Activated CD4-positive, alpha-beta T cell treated with anti-CD3 and anti-CD28 coated beads, Interleukin-2, amount 50 U/mL, for 4 hours (primary cell): Measurements from ENCODE around the gene PAOX.

ENCODE experiments used
- DNase-seq, 2 experiments: peaks; one replicate each; pipeline ENCODE4 v3.0.0-alpha.2; 2020

Gene PAOX

DNA sequence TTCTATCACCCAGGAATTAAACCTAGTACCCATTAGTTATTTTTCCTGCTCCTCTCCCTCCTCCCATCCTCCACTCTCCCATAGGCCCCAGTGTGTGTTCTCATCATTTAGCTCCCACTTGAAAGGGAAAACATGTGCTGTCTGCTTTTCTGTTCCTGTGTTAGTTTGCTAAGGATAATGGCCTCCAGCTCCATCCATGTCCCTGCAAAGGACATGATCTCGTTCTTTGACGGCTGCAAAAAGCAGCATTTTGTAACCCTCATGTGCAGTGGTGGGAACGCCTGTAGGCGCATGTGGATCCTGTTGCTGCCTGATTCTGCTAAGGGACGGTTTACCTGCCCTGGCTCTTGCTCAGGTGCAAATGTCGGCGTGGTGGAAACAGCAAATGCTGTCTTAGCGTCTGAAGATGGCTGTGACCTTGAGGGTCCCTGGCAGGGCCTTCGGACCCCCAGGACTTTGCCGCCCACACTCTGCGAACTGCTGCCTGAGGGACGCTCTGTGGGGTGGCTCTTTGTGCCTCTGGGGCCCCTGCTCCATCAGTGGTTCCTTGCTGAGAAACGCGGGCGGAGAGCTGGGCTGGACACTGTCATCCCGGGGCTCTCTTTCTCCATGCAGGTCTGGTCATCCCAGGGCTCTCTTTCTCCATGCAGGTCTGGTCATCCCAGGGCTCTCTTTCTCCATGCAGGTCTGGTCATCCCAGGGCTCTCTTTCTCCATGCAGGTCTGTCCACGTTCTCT, 9.3 kb downstream of the PAOX start:
- no peak for DNase-seq

DNA sequence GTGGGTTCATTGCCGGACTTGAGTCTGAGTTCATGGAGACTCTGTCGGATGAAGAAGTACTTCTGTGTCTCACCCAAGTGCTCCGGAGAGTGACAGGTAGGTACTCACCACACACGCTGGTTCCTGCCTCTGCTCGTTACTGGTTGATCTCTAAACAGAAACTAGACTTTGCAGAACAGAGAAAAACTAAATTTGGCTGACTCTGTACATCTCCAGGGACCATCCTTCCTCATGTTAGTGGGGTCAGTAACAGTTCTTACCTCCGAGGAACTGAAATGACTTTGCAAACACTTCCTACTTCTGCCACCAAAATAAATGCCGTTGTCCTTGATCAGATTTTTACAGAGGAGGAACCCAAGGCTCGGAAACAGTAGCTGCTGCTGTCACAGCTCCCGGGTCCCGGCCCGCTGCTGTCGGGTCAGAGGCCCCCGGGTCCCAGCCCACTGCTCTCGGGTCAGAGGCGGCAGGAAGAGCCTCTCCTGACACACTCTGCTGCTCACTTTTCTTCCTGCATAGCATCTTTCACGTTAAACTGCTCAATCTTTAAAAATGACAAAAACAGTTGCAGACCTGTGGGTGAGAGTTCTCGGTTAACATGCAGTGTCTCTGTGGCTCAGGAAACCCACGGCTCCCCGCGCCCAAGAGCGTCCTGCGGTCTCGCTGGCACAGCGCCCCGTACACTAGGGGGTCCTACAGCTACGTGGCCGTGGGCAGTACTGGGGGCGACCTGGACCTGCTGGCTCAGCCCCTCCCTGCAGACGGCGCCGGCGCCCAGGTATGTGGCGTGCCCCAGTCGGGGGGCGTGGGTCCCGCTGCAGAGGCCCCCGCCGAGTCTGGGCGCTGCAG, 10.1 kb downstream of the PAOX start:
- DNase-seq: peak; percentile 31 to 35

DNA sequence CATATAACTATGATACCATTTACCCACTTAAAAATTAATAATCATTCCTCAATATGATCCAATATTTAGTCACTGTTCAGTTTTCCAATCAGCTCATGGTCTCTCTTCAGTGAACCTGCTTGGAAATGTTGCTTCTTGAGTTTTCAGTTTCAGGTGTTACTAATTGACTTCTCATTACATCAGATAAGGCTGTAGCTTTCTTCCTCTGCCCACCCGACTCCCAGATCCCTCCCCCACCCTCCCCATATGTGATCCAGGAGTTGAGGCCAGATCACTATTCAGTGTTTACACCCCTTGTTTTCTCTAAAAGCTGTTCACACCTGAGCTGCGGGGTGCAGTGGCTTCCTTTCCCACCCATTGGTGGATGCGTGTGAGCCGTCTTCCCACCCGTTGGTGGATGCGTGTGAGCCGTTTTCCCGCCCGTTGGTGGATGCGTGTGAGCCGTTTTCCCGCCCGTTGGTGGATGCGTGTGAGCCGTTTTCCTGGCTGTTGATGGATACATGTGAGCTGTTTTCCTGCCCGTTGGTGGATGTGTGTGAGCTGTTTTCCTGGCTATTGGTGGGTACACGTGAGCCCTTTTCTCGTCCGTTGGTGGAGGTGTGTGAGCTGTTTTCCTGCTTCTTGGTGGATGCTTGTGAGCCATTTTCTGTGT, 11.7 kb downstream of the PAOX start:
- DNase-seq: no peak

DNA sequence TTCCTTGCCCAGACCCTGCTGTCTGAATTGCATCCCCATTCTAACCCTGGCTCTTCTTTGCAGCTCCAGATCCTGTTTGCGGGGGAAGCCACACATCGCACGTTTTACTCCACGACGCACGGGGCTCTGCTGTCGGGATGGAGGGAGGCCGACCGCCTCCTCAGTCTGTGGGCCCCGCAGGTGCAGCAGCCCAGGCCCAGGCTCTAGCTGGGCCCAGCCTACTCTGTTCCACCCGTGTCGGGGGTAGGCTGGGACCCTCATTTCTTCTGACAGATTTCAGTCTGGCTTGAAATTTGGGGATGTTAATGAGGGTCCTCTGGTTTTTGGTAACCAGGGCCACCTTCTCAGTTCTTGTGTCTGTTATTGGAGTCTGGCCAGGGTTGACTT, 12.2 kb downstream of the PAOX start:
- DNase-seq: no peak

DNA sequence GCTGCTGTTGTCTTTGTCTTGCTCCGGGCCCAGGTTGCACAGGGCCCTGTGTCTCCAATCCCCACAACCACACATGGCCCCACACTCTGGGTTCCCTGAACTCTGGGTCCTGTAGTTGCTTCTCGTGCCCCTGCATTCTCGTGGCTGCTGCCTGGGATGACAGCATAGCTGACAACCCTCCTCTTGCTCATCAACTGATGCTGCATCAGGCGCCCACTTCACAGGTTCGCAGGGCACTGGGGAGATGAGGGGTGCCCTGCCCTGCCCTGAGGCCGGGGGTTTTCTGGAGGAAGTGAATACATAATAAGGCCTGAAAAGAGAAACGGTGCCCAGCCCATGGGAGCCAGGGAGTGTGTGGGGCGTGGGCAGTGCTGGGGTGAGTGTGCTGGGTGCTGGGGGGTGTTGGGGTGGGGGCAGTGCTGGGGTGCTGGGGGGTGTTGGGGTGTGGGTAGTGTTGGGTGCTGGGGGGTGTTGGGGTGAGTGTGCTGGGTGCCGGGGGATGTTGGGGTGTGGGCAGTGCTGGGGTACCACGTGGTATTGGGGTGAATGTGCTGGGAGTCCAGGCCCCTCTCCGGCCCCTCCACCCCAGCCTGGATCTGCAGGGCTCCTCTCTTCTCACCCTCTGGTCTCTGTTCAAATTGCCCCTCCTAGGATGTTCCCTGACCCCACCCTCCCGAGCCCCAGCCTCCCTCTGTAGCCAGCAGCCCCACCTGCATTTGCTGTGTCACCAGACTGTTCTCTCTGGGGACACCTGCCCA, 12.9 kb downstream of the PAOX start:
- DNase-seq: no peak

DNA sequence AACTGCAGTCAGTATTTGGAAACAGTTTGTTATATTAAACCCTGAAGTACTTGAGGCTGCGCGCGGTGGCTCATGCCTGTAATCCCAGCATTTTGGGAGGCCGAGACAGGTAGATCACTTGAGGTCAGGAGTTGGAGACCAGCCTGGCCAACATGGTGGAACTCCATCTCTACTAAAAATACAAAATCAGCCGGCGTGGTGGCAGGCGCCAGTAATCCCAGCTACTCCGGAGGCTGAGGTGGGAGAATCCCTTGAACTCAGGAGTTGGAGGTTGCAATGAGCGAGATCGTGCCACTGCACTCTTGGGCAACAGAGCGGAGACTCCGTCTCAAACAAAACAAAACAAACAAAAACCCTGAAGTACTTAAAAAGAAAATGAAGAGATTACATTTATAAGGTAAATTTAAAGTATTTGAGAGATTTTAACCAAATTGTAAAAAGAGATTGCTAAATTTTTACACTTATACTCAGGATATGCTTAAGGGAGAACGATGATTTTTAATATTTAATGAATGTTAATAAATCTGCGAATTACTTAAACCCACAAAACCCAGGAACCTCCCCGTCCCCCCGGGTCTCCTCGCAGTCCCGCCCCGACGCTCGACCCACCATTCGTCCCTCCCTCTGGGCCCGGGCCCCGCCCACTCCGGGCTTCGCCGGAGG, 14.5 kb downstream of the PAOX start:
- DNase-seq: peak in 1 of 2 experiments; percentile 87

DNA sequence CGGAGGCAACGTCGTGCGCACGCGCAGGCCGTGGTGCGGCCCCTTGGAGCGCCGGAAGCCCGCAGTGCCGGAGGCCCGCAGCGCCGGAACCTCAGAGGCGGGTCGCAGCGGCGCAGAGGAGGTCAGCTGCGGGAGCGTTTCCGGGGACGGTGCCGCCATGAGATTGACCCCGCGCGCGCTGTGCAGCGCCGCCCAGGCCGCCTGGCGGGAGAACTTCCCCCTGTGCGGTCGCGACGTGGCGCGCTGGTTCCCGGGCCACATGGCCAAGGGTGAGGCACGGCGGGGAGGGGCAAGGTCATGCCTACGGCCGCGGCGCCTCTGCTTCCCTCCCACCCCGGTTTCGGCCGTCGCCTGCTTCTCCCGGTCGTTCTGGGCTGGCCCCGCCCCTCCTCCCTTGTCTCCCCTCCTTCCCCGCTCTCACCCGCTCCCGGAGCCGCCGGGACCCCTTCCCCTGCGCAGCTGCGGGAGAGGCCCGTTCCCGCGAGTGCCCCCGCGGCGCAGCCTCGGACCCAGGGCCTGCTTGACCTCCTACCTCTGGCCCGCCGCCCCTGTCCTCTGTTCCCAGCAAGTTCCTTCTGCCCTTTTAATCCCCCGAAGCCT, 15.1 kb downstream of the PAOX start, which contains the start of gene MTG1:
Gene MTG1, plus strand, starts transcription at position 94 of the 600 bp plus-strand sequence. Its CDS starts 64 bp downstream, at position 158.
- peak in 1 of 2 experiments; percentile 88 for DNase-seq

DNA sequence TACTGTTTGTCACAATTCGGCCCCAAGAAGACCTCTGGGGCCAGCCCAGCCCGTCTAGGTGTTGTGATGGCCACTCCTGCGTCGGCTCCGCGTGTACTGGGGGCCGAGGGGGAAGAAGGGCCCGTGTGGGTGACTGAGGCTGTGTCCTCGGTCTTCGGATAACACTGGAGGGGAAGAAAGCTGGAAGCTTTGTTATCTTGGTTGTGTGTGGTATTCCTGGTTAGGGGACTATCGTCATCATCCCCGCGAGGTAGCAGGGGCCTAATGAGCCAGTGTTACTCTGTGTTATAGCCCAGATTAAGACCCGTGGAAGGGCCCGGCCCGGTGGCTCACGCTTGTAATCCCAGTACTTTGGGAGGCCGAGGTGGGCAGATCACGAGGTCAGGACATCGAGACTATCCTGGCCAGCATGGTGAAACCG, 15.7 kb downstream of the PAOX start:
- no peak for DNase-seq

DNA sequence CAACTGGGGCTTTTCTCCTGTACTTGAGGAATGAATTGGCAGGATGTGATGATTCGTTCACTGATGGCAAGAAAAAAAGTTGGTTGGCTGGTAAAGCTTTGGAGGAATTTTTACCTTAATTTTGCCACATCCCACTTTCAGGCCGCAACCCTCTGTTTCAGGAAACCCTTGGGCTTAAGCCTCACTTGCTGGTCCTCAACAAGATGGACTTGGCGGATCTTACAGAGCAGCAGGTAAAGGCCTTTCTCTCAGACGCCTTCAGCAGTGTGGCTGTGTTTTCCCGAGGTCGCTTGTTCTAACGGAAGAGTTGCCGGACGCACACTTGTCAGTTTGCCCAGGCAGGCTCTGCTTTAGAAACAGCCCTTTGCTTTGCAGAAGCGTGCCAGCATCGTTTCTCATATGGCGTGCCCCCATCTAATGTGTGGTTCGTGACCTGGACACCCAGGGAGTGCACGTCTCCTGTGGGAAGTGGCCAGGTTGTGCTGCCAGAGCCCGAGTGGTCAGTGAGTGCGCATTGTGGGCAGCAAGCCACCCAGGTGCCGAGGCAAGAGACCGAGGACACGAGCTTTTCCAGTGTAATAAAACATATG, 17.1 kb downstream of the PAOX start:
- DNase-seq: no peak

DNA sequence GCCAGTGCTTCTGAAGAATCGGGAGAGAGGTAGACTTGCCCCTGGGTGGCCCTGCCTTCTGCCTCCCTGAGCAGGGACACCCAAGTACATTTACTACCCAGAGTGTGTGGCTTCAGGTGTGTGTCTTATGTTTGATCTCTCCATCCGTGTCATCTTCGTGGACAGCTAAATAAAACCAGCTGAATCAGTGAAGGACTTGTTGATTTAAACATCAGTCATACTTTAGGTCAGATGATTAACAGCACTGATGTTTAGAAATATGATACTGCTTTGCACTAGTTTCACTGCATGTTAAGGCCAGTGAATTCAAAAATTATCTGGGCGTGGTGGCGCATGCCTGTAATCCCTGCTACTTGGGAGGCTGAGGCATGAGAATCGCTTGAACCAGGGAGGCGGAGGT, 18.9 kb downstream of the PAOX start:
- no peak for DNase-seq

DNA sequence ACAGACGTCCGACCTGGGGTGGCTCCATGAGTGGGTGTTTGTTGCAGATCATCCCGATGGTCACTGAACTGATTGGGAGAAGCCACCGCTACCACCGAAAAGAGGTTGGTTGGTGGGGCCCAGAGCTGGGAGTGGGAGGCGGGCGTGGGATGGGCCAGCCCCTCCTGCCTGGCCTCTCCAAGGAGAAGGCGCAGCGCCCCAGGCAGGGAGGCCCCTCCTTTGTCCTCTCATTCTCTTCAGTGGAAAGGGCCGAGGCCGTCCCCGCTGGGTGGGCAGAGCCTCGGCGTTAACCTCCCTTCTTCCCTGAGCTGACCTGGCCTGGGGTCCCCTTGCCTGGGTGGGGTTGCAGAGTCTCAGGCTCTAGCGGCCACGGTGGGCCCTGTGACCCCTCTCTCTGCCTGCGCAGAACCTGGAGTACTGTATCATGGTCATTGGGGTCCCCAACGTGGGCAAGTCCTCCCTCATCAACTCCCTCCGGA, 20.1 kb downstream of the PAOX start:
- no peak for DNase-seq

DNA sequence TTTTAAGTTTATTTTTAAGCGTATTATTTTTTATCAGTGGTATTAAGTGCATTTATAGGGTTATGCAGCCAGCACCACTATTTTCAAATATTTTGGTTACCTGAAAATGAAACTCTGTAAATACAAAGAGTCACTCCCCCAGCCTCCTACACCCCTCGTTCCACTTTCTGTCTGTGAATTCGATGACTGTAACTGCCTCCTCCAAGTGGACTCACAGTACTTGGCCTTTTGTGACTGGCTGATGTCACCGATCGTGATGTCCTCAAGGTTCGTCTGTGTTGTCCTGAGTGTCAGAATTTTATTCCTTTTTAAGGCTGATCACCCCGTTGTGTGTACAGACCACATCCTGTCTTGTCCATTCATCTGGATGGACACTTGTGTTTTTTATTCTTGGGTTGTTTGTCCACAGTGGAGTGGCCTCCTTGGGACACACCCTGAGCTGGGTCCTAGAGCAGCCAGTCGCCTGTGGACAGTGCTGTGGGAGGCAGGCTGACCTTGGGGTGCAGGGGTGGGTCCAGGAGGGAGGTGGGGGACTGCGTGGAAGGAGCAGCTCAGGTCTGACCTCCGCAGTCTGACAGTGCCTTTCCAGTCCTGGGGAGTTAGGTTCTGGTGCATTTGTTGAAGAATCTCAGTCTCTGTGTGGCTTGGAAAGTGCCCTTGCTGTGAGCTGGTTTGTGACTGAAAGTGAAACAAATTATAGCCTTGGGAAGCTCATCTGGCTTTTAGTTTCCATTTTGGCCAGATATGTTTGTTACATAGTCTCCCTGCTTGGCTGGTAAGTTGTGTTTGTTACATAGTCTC, 21.8 kb downstream of the PAOX start:
- no peak for DNase-seq

DNA sequence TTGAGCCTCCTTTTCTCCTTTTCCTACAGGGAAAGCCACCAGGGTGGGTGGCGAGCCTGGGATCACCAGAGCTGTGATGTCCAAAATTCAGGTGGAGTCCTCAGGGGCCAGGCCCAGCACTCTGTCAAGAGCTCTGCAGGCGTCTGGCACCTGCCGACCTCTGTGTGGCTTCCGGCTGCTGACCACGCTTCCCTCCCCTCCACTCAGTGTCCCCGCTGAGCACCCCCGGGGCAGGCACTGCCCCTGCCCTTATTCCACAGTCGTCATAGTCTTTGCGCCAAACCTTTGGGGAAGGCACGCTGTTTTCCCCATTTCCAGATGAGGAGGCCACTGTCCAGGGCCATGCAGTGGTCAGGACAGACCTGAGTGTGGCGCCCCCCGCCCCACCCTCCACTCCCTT, 22.4 kb downstream of the PAOX start:
- no peak for DNase-seq

DNA sequence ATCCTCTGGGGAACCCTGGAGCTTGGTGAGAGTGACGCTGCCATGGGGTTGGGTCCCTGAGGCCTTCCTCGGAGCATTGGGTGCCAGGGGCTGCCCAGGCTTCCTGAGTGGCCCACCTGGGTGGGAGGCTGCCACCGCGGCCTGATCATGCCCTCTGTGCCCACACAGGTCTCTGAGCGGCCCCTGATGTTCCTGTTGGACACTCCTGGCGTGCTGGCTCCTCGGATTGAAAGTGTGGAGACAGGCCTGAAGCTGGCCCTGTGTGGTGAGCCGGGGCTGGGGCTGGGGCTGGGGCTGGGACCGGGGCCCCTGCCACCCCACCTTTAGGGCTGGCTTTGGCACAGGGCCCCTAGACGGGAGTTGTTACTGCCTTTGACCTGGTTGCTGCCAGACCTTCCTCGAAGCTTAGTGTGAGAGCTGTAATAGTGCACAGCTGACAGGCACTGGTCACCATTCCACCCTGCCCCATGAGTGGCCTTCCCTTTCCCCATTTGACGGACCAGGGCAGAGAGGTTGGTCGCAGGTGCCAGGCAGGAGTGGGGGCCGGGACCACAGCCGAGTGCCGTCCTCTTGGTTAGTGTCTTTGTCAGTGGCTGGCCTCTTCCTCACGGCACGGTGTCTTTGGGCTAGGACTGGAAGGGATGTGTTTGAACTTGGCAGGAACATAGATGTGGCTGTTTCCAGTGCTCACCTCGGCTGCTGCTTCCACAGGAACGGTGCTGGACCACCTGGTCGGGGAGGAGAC, 23.1 kb downstream of the PAOX start:
- no peak for DNase-seq

DNA sequence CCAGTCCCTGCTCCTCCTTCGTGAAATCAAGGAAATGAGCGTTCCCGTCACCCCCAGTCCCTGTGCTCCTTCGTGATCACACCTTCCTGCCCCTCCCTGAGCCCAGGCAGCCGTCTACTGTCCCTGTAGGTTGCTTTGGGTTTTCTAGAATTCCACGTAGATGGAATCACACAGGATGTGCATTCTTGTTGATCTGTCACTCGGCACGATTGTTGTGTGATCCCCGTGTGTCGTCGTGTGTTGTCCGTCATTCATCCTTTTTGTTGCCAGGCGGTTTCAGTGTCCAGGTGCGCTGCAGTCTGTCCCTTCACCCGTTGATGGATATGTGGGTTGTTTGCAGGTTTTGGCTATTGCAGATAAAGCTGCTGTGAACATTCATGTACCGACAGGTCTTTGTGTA, 24.3 kb downstream of the PAOX start:
- DNase-seq: no peak

DNA sequence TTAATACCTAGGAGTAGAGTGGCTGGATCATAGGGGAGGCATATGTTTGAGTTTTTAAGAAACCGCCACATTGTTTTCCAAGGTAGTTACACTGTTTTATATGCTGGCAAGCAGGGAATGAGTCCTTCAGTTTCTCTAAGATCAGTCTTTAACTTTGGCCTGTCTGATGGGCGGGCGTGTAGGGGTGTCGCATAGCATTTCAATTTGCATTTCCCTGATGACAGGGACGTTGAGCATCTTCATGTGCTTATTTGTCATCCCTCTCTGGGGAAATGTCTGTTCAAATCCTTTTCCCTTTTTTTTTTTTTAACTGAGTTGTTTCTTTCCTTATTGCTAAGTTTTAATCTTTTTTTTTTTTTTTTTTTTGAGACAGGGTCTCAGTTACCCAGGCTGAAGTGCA, 24.7 kb downstream of the PAOX start:
- no peak for DNase-seq

DNA sequence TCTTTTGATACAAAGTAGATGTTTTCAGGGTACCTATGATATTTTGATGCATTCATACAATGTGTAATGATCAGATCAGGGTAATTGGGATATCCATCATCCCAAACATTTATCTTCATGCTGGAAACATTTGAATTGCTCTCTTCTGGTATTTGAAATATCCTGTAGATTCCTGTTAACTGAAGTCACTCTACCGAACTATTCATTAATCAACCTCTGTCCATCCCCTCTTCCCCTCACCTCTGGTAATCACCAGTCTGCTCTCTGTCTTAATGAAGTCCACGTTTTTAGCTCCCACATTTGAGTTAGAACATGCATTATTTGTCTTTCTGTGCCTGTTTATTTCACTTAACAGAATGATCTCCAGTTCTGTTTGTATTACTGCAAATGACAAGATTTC, 26.2 kb downstream of the PAOX start:
- DNase-seq: no peak

DNA sequence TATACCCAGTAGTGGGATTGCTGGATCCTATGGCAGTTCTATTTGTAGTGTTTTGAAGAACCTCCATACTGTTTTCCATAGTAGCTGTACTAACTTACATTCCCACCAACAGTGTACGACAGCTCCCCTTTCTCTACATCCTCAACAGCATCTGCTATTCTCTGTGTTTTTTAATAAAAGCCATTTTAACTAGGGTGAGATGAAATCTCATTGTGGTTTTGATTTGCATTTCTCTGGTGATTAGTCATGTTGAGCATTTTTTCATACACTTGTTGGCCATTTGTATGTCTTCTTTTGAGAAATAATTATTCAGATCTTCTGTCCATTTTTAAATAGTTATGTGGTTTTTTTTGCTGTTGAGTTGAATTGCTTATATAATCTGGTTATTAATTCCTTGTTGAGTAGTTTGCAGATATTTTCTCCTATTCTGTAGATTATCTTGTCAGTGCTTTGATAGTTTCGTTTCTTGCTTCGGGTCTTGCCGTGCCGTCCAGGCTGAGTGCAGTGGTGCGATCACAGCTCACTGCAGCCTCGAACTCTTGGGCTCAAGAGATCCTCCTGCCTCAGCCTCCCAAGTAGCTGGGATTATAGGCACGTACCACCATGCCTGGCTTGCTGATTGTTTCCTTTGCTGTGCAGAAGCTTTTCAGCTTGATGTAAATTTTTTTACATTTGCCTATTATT, 26.9 kb downstream of the PAOX start:
- DNase-seq: no peak
